ENCODE measurements around the gene PPIP5K1.
"Not testable (repeated sequence)": the region's sequence is repeated elsewhere in the genome, so short reads cannot be mapped to it uniquely, and the experiment has no call there.

PPIP5K1 gene

DNA sequence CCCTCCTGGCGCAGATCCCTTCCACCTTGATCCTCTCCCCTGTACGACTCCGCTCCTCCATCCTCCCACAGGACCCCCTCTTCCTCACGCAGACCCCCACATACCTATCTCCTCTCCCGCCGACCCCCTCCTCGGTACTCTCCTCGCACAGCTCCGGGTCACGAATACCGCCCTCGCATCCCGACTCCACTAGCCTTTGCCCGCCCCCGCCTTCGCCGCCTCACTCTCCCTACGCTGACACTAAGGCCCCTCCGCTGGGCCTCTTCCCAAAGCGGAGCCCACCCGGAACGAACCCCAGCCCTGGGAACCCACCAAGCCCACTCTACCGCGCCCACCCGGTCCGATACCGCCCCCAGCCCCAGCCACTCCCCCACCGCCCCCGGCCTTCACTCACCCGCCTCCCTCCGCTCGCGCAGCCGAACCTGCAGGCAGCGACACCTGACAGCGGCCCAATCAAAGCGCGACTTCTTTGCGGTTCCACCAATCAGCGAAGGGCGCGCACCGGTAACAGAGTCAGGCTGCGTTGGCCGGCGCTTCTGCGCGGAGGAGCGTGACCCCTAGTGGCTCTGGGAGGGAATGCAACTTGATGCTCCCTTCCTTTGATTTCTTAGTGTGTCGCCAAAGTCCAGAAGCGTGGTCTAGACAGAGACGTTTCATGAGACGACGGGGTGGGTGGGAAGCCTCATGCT lies at the start of gene PPIP5K1:
TSS of gene PPIP5K1 (minus strand) at position 431 of the 689 bp plus-strand sequence. CDS start 5,704 bp downstream, outside the sequence.
- DNase-seq: not testable (repeated sequence)

DNA sequence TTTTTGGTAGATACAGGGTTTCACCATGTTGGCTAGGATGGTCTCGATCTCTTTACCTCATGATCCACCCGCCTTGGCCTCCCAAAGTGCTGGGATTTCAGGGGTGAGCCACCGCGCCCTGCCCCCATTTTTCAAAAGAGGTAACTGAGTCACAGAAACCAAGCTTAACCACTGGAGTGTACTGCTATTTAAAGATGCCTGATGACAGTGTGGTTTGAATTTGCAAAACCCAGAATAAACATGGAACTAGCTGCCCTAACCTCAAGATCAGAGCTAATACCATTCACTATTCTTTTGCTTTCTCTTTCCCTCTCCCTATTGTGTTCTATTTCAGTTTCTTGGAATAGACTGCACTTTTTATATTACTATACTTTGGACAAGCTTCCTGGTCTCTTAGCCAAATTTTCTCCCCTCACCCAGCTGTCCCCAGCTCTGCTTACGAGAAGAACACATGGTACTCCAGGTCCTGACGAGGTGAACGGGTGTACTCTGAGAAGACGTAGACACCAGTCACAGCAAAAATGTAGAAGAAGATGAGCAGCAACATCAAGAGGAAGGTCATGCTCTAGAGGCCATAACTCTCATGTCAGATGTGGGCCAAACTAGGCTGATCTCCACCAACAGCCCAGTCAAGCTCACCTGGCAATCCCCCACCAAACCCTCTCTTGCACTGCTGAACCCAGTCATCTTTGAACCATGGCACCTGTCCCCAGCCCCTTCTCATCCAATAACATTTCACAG lies 48.6 kb upstream of the PPIP5K1 start:
- not testable (repeated sequence) for DNase-seq

DNA sequence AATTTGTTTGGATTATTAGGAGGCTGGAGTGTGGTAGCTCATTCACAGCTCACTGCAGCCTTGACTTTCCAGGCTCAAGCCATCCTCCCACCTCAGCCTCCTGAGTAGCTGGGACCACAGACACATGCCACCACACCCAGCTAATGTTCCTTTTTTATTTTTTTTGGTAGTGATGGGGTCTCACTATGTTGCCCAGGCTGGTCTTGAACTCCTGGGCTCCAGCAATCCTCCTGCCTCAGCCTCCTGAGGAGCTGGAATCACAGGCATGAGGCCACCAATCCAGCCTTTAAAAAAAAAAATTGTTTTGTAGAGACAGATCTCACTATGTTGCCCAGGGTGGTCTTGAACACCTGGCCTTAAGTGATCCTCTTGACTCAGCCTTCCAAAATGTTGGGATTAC lies 36.9 kb upstream of the PPIP5K1 start:
- not testable (repeated sequence) for DNase-seq

DNA sequence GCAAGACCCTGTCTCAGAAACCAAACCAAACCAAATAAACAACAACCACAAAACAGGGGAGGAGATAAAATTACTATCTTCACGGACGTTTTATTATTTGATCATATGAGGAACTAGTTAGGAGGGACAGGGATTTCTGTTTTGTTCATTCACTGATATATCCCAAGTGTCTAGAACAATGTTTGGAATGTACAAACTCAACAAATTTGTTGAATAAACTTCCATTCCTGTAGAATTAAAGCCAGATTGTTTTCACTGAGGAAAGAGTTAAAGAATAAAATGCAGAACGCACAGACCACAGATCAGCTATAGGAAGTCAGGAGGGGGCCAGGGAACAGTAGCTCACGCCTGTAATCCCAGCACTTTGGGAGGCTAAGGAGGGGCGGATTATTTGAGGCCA lies 35.1 kb upstream of the PPIP5K1 start:
- DNase-seq: no peak

DNA sequence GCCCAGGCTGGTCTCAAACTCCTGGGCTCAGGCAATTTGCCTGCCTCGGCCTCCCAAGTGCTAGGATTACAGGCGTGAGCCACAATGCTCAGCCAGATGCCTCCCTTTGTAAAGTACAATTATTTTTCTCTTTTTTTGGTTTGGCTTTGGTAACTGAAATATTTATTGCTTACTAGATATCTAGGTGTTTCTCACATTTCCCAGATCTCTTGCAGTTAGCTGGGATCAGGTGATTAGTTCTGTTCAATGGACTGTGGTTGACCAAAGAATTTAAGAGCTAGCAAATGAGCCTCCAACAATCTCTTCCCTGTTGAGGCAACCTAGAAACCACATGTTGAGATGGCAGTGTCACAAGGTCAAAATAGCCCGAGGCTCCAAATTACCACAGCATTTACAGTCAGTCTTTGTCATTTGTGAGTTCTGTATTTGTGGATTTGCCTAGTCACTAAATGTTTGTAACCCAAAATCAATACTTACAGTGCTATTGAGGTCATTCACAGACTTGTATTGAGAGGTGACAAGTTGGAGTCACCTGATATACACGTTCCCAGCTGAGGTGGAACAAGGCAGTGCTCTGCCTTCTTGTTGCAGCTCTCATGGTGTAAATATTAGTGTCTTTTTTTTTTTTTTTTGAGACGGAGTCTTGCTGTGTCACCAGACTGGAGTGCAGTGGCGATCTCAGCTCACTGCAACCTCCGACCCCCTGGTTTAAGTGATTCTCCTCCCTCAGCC lies 32.2 kb upstream of the PPIP5K1 start:
- DNase-seq: not testable (repeated sequence)

- DNase-seq: not testable (repeated sequence)
Observed at GRCh38 chr15:43618700-43619099, 28.7 kb upstream of the PPIP5K1 start, which contains the start of gene STRC. STRC (minus strand) TSS chr15:43618800; CDS start chr15:43618722, 78 bp downstream.

DNA sequence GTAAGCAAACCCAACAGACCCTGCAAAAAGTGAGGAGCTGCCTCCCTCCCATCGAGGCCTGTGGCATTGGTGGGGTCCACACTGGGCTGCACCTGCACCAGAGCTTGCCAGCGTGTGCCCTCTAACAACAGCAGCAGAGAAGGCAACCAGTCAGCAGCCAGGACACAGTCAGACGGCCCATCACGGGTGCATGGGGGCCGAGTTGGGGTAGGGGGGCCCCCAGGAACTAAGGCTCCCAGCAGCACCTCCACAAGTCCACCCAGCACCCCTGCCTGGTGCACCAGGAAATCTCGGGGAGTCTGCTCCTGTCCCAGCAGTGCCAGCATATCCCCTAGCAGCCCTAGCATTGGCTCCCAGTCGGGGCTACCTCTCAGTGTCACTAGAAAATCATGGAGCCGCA lies 27.7 kb upstream of the PPIP5K1 start:
- DNase-seq: not testable (repeated sequence)

DNA sequence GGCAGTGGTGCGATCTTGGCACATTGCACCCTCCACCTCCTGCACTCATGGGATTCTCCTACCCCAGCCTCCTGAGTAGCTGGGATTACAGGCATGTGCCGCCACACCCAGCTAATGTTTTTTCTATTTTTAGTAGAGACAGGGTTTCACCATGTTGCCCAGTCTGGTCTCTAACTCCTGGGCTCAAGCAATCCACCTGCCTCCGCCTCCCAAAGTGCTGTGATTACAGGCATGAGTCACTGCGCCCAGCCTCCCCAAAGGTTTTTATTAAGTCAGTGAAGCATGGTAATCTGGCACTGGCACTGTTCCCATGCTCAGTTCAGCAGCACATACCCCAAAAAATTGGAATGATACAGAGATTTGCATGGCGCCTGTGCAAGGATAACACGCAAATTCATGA lies 12.2 kb upstream of the PPIP5K1 start:
- not testable (repeated sequence) for DNase-seq

GRCh38 chr15:43600200-43600599 lies 10.2 kb upstream of the PPIP5K1 start:
- not testable (repeated sequence) for DNase-seq

DNA sequence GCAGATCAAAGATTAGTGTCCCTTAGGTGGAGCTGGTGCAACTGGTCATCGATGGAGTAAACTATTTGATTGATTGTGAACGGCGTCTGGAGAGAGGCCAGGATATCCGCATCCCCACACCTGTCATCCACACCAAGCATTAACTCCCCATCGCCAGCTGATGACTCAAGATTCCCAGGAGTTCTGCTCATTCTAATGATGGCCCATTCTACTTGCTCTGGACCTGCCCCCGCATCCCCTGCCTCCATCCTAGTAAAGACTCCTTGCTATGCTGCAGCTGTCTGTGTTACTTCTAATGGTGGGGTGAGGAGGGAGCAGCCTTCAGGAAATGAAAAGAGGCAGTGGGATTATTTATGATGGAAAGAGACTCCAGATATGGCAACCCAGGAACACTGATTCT lies 9.1 kb upstream of the PPIP5K1 start:
- not testable (repeated sequence) for DNase-seq

DNA sequence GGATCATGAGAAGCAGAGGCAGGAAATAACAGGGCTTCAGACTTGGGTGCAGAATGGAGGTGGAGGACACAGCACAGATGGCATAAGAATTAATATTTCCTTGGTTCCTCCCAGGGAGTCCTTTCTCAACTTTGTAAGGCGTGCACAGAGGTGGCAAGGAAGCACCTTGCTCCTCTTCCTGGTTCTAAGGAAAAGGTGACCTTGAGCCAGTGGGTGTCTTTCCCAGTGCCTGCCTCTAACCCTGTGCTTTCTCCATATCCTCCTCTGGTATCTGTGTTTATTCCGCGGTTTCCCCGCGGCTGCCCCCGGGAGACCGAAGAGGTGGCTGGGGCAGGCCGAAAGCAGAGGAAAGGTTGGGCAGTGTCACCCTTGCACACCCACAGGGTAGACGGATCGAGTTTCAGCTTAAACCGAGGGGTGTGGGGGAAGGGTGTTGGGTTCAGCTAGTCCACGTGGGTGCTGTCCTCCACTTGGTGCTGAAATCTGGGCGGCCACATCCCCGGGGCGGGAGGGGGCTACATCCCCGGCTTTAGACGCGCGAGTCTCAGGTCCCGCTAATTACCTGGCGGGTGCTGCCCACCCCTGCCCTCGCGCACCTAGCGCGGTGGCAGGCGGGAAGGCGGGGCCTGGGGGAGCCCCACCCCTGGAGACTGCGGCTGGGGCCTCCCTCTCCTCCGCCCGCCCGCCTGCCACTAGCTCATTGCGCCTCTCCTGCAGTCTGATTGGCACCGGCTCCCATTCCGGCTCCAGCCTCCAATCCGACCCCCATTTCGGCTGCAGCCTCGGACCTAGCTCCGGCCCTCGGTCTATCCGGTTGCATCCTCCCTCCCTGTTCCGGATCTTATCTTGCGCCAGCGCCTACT lies 3.6 kb upstream of the PPIP5K1 start, which contains the start of gene CKMT1B:
TSS of gene CKMT1B (plus strand) at position 700 of the 863 bp plus-strand sequence. CDS start 192 bp downstream, outside the sequence.
- not testable (repeated sequence) for DNase-seq

GRCh38 chr15:43592841-43593240 lies 2.8 kb upstream of the PPIP5K1 start:
- not testable (repeated sequence) for DNase-seq

DNA sequence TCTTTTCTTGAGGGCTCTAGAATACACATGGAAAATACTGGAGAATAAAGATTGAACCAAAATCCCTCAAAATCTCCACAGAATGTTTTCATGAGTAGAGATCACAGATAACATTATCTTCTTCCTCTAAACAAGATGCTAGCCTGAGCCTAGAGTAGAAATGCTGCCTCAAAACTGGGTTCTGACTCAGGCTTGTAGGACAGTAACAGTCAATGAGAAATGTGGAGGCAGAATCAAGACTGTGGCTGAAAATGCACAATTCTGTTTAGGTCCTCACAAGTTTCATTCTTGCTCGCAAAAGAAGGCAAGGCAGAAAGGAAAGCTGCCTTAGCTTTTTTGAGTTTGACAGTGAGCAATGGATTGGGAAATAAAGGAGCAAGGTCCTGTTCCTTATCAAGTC lies 15.4 kb downstream of the PPIP5K1 start:
- DNase-seq: not testable (repeated sequence)

DNA sequence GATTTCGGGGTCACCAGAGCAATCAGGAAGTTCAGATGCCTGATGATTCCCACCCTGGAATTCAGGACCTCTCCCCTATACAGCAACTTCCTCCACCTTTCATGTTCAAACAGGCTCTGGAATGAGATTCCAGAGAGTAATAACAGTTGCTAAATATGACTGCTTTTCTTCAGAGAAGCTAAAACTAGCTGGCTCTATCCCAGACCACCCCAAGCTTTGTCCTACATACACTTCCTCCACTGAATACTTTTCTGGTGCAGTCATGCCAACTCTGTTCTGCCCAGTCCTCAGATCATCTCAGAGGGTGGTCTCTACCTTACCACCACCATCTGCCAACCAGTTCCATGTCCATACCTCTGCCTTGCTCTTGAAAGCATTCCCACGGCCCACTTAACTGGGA lies 23.4 kb downstream of the PPIP5K1 start:
- not testable (repeated sequence) for DNase-seq

- not testable (repeated sequence) for DNase-seq
Observed at GRCh38 chr15:43563793-43564192, 26.2 kb downstream of the PPIP5K1 start.

DNA sequence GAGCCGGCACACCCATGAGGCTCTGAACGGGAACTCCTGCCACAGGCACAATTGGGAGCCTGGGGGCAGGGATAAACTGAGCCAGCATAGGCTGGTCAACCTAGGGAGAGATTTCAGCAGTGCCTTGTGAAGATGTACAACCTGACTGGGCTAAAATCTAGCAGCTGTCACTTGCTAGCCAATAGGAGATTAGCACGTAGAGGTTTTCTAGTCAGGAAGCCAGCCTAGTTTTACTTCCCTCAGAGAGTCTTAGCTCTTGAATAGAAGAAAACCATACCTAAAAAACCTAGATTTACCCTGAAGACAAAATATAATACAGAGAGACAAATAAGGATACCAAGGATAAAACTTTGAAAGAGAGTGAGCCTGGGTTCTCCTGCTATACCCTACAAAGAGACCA lies 27.3 kb downstream of the PPIP5K1 start:
- DNase-seq: not testable (repeated sequence)

- no peak for DNase-seq
Observed at GRCh38 chr15:43552986-43553385, 37.0 kb downstream of the PPIP5K1 start.

GRCh38 chr15:43552256-43552655 lies 37.8 kb downstream of the PPIP5K1 start:
- DNase-seq: no peak

DNA sequence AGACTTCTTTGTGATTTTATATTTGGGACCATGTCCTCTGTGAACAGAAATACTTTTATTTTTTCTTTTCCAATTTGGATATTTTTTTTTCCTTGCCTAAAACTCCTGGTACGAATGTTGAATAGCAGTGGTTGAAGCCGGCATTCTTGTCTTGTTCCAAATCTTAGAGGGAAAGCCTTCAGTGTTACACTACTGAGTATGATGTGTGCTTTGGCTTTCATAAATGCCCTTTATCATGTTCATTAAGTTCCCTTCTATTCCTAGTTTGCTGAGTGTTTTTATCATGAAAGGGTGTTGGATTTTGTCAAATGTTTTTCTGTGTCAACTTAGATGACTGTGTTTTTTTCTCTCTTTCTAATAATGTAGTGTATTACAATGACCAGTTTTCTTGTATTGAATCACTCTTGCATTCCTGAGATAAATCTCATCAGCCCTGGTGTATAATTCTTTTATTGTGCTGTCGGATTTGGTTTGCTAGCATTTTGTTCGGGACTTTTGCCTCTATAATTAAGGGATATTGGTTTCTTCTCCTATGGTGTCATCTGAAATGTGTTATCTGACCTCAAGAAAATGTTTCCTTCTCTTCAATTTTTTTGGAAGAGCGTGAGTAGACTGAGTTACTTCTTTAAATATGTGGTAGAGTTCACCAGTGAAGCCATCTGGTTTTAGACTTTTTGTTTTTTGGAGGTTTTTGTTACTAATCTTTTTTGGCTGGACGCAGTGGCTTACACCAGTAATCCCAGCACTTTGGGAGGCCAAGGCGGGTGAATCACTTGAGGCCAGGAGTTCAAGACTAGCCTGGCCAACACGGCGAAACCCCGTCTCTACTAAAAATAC lies 39.3 kb downstream of the PPIP5K1 start:
- no peak for DNase-seq

- no peak for DNase-seq
Observed at GRCh38 chr15:43547539-43547938, 42.5 kb downstream of the PPIP5K1 start.

GRCh38 chr15:43545426-43545825 lies 44.6 kb downstream of the PPIP5K1 start:
- DNase-seq: no peak
